NK-92 treated with Interleukin-12 subunit alpha and Interleukin-12 subunit beta, amount 100 ng/mL, for 24 hours (cell line): ENCODE results near the gene INSR.

ENCODE experiments used
- DNase-seq: peaks from one replicate; lab custom pipeline; 2025; lab: John Stamatoyannopoulos, UW

INSR gene

GRCh38 chr19:7140137-7140536 lies 154.1 kb downstream of the INSR start:
- no peak for DNase-seq

GRCh38 chr19:7139095-7139494 lies 155.1 kb downstream of the INSR start:
- no peak for DNase-seq

- DNase-seq, result no peak
These were observed 155.8 kb downstream of the INSR start for GRCh38 chr19:7138402-7138801.

- no peak for DNase-seq
These were observed 157.1 kb downstream of the INSR start for GRCh38 chr19:7137120-7137519.

- DNase-seq, result no peak
These were observed 162.2 kb downstream of the INSR start for GRCh38 chr19:7132054-7132453.

- no peak for DNase-seq
These were observed 164.2 kb downstream of the INSR start for GRCh38 chr19:7130043-7130442.

GRCh38 chr19:7126132-7126531 lies 168.1 kb downstream of the INSR start:
- no peak for DNase-seq

GRCh38 chr19:7125221-7125620 lies 169.0 kb downstream of the INSR start:
- DNase-seq, result no peak

- DNase-seq, result no peak
These were observed 169.4 kb downstream of the INSR start for GRCh38 chr19:7124782-7125181.

- DNase-seq, result no peak
These were observed 171.5 kb downstream of the INSR start for GRCh38 chr19:7122701-7123100.

GRCh38 chr19:7120499-7120898 lies 173.7 kb downstream of the INSR start:
- DNase-seq, result no peak

- no peak for DNase-seq
These were observed 174.6 kb downstream of the INSR start for GRCh38 chr19:7119582-7119981.

- no peak for DNase-seq
These were observed 177.0 kb downstream of the INSR start for GRCh38 chr19:7117248-7117647.

GRCh38 chr19:7115721-7116120 lies 178.5 kb downstream of the INSR start:
- no peak for DNase-seq

- no peak for DNase-seq
These were observed 181.0 kb downstream of the INSR start for GRCh38 chr19:7113233-7113632.

- DNase-seq, result no peak
These were observed 181.5 kb downstream of the INSR start for GRCh38 chr19:7112675-7113074.

GRCh38 chr19:7109678-7110289 lies 184.4 kb downstream of the INSR start:
- DNase-seq, result no peak

- DNase-seq, result no peak
These were observed 187.2 kb downstream of the INSR start for GRCh38 chr19:7106711-7107657.

- DNase-seq, result no peak
These were observed 189.3 kb downstream of the INSR start for GRCh38 chr19:7104747-7105447.

- DNase-seq, result no peak
These were observed 192.5 kb downstream of the INSR start for GRCh38 chr19:7101498-7102253.

- no peak for DNase-seq
These were observed 194.7 kb downstream of the INSR start for GRCh38 chr19:7099597-7099921.
